Measurements from ENCODE around the gene ZRANB1. TPM values are rescaled to one million over a fixed set of nuclear protein-coding genes. Genes with fewer than 3 reads are reported as not detected.

ZRANB1 gene
- total RNA-seq, 1 donor from 2014 or later = 17.7 TPM

- Mint-ChIP-seq H3K27me3 (peaks cover 32% of the 10 kb centered on the region), H3K36me3 (ENCODE audit: low read depth) (no peaks in the 10 kb centered on the region), H3K27ac (no peak overlapping the region), H3K9me3 (no peaks in the 10 kb centered on the region), H3K4me1 (no peaks in the 10 kb centered on the region), H3K4me3 (no peak overlapping the region)
- ChIA-PET CTCF (no interaction called here), POLR2A (no interaction called here)
- no peak for TF ChIP-seq CTCF (IDR thresholded peaks at IDR 0.05)
- intact Hi-C loops (cut with micrococcal nuclease) = no loop called here
- ATAC-seq (ENCODE audit: low read depth) (no peak), DNase-seq (no peak)
Measured at GRCh38 chr10:125035588-125036295, 93.8 kb downstream of the ZRANB1 start.

- no peak for ATAC-seq (ENCODE audit: low read depth)
- CTCF ChIA-PET = no interaction called here
- no peak for TF ChIP-seq CTCF (IDR thresholded peaks at IDR 0.05)
- POLR2A ChIA-PET = no interaction called here
- Mint-ChIP-seq H3K4me1 (no peaks in the 10 kb centered on the region), H3K36me3 (ENCODE audit: low read depth) (no peaks in the 10 kb centered on the region), H3K27me3 (peaks cover 32% of the 10 kb centered on the region), H3K27ac (no peak overlapping the region), H3K9me3 (no peaks in the 10 kb centered on the region), H3K4me3 (no peak overlapping the region)
- no peak for DNase-seq
- intact Hi-C loops (cut with micrococcal nuclease) = no loop called here
Measured at GRCh38 chr10:125037145-125037877, 95.4 kb downstream of the ZRANB1 start.

Other genes starting within 250 kb of the ZRANB1 start
- 70.9 and 73.9 TPM in 2 replicates for gene FAM53B, start 197.7 kb upstream of the ZRANB1 start, total RNA-seq
- 16.5 and 17.0 TPM in 2 replicates for gene EEF1AKMT2, start 150.2 kb upstream of the ZRANB1 start, total RNA-seq
- 22.5 and 23.9 TPM in 2 replicates for gene ABRAXAS2, start 140.3 kb upstream of the ZRANB1 start, total RNA-seq
- gene CTBP2, start 218.4 kb downstream of the ZRANB1 start, total RNA-seq = 0.29 and 0.42 TPM in 2 replicates